ENCODE data around the gene HELZ2. TPM values are rescaled to one million over a fixed set of nuclear protein-coding genes. Genes with fewer than 3 reads are reported as not detected.

Gene HELZ2
- total RNA-seq, 4 donors from 2014 or later, result 3.5 to 41.9 (median 22.1) TPM

DNA sequence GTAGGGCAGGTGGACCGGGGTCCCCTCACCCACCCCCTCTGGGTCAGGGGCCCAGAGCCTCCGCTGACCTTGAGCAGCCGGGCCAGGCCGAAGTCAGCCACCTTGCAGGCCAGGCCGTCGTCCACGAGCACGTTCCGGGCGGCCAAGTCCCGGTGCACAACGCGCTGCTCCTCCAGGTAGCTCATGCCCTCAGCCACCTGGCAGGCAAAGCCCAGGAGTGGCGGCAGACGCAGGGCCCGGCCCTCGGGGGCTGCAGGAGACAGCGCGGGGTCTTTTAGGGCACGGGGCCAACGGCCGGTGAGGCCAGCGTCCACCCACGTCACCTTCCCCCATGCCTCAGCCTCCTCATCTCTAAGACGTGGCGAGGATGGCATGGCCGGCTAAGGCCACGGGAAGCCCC is 32.7 kb downstream of the HELZ2 start:
- intact Hi-C loops (cut with DNase I; ENCODE audit: low total_unique reads), result no loop called here
- TF ChIP-seq, protein P1, sequence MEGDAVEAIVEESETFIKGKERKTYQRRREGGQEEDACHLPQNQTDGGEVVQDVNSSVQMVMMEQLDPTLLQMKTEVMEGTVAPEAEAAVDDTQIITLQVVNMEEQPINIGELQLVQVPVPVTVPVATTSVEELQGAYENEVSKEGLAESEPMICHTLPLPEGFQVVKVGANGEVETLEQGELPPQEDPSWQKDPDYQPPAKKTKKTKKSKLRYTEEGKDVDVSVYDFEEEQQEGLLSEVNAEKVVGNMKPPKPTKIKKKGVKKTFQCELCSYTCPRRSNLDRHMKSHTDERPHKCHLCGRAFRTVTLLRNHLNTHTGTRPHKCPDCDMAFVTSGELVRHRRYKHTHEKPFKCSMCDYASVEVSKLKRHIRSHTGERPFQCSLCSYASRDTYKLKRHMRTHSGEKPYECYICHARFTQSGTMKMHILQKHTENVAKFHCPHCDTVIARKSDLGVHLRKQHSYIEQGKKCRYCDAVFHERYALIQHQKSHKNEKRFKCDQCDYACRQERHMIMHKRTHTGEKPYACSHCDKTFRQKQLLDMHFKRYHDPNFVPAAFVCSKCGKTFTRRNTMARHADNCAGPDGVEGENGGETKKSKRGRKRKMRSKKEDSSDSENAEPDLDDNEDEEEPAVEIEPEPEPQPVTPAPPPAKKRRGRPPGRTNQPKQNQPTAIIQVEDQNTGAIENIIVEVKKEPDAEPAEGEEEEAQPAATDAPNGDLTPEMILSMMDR (IDR thresholded peaks at IDR 0.05), result no peak
- TF ChIP-seq POLR2A (IDR thresholded peaks at IDR 0.05), result no peak
- DNase-seq, result no peak

DNA sequence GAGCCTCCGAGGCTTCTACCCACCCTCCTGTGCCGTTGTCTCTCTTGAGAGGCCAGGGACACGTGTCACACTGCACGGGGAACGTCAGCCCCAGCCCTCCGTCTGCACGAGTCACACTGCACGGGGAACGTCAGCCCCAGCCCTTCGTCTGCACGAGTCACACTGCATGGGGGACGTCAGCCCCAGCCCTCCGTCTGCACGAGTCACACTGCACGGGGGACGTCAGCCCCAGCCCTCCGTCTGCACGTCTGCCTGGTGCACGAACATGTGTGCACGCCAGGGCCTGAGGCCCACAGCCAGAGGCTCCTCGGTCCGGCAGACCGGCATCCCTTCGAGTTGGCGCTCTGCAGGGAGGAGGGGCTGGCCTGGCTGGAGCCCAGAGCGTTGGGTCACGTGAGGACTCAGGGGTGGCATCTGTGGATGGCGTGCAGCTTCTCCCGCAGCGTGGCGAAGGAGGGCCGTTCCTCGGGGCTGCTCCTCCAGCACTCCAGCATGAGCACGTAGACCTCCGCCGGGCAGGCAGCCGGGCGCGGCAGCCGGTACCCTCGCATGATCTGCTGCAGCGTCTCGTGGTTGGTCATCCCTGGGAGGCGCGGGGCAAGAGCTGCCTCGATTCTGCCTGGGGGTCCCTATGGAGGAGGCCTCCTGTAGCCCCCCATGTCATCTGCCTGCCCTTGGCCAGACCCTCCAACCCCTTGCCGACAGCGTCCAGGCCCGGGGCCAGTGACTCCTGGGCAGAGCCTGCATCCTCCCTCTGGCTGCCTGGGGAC is 33.4 kb downstream of the HELZ2 start:
- TF ChIP-seq POLR2A (IDR thresholded peaks at IDR 0.05), result no peak
- TF ChIP-seq, protein P1 (IDR thresholded peaks at IDR 0.05), result no peak
- H3K36me3 ChIP-seq, result no peaks in the 10 kb centered on the region
- H3K27me3 ChIP-seq, result peaks cover 7 to 12% of the 10 kb centered on the region in 2 donors
- DNase-seq, result no peak
- intact Hi-C loops (cut with DNase I; ENCODE audit: low total_unique reads), result no loop called here
- H3K4me1 ChIP-seq, result no peaks in the 10 kb centered on the region
- H3K9me3 ChIP-seq, result no peaks in the 10 kb centered on the region
- H3K4me3 ChIP-seq, result no peak overlapping the region
- H3K27ac ChIP-seq, result no peak overlapping the region

More for the DNA sequence above, 32.7 kb downstream of the HELZ2 start:
- Histone ChIP-seq H3K36me3 (no peaks in the 10 kb centered on the region), H3K27ac (no peak overlapping the region), H3K27me3 (peaks cover 7 to 11% of the 10 kb centered on the region in 2 donors), H3K9me3 (no peaks in the 10 kb centered on the region), H3K4me1 (no peaks in the 10 kb centered on the region), H3K4me3 (no peak overlapping the region)

DNA sequence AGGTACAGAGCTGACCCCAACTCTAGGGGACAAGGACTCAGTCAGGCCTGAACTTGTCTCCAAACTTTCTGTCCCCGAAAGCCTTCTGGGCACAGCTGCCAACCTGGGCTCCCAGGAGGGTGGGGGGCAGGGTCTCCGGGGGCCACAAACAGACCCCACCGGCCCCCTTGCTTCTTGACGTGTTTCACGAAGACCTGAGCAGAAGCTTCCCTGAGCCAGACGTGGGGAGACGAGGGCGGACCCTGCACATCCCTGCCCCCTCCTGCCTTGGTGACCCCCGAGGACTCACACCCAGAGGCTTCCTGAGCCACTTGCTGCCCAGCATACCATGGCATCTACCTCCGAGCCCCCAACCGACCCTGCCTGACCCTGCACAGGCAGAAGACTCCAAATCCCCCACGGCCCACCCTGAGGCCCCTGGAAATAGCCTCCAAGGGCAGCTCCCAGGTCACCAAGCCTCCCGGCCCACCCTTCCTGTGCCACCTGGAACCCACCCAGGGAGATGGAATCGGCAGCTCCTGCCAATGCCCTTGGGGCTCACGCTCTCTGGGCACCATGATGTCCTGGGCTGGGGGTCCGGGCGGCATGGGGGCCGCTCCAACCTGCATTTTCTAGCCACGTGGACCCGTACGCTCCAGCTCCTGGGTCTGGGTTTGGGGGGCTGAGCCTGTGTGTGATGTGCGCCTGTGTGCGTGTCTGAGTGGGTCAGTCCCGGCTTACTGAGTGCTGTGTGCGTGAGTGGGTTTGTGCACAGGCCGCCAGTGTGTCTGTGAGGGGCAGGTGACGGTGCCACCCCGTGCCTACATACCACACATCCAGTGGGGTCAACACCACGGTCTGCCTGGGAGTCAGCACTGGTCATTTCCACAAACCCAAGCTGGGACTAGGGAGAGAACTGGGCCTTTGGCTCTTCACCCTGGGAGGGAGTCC is 34.3 kb downstream of the HELZ2 start:
- H3K27me3 ChIP-seq, result peaks cover 7 to 12% of the 10 kb centered on the region in 2 donors
- no peak overlapping the region for H3K27ac ChIP-seq
- no peaks in the 10 kb centered on the region for H3K4me1 ChIP-seq
- TF ChIP-seq, protein P1 (IDR thresholded peaks at IDR 0.05), result no peak
- no peak for TF ChIP-seq POLR2A (IDR thresholded peaks at IDR 0.05)
- no peaks in the 10 kb centered on the region for H3K9me3 ChIP-seq
- H3K36me3 ChIP-seq, result no peaks in the 10 kb centered on the region
- intact Hi-C loops (cut with DNase I; ENCODE audit: low total_unique reads), result loop anchor here (2.0 kb wide), 1 partner anchor 433 kb away; no protein-coding TSS in a partner anchor
- no peak overlapping the region for H3K4me3 ChIP-seq
- no peak for DNase-seq

DNA sequence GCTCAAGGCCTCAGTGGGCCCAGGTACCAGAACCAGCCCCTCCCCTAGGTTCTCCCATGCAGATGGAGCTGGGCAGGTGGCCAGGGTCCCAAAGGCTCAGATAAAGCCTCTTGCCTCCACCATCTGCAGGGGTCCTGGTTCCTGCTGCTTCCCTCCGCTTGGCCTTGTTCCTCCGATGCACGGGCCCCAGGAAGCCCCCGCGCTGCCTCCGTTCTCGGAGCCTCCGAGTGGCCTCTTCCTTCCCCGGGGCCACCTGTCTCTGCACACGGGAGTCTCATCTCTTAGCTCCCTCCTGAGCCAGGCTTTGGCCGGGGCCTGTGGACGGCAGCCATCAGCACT is 35.0 kb downstream of the HELZ2 start:
- Histone ChIP-seq H3K4me3 (no peak overlapping the region), H3K9me3 (no peaks in the 10 kb centered on the region), H3K36me3 (no peaks in the 10 kb centered on the region), H3K27ac (no peak overlapping the region), H3K27me3 (peaks cover 11 to 12% of the 10 kb centered on the region in 2 donors), H3K4me1 (no peaks in the 10 kb centered on the region)
- intact Hi-C loops (cut with DNase I; ENCODE audit: low total_unique reads), result loop anchor here (2.0 kb wide), 1 partner anchor 434 kb away; no protein-coding TSS in a partner anchor
- no peak for DNase-seq
- TF ChIP-seq, protein P1 (IDR thresholded peaks at IDR 0.05), result no peak
- TF ChIP-seq POLR2A (IDR thresholded peaks at IDR 0.05), result no peak
